ENCODE results near the gene FBXO27.

DNA sequence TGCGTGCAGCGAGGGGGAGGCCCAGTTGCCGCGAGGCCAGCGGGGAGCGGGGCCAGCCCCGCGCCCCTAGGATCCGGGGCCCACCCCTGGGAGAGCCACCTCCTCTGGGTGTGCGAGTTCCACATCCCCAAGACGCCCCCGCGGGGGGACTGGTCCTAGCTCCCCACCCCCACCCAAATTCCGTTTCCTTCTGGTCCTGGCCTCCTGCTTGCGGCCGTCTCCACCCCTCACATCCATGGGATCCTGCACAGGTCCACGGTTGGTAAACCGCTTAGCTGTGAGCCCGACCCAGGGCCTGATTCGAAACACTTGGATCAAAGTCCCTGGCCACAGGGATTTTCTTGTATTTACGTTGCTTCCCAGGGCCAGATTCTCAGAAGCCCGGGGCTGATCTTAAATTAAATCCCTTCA, 56.5 kb downstream of the FBXO27 start:
- TF ChIP-seq, protein P1, sequence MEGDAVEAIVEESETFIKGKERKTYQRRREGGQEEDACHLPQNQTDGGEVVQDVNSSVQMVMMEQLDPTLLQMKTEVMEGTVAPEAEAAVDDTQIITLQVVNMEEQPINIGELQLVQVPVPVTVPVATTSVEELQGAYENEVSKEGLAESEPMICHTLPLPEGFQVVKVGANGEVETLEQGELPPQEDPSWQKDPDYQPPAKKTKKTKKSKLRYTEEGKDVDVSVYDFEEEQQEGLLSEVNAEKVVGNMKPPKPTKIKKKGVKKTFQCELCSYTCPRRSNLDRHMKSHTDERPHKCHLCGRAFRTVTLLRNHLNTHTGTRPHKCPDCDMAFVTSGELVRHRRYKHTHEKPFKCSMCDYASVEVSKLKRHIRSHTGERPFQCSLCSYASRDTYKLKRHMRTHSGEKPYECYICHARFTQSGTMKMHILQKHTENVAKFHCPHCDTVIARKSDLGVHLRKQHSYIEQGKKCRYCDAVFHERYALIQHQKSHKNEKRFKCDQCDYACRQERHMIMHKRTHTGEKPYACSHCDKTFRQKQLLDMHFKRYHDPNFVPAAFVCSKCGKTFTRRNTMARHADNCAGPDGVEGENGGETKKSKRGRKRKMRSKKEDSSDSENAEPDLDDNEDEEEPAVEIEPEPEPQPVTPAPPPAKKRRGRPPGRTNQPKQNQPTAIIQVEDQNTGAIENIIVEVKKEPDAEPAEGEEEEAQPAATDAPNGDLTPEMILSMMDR (IDR thresholded peaks at IDR 0.05), result no peak
- TF ChIP-seq POLR2A (IDR thresholded peaks at IDR 0.05), result no peak

All from adrenal gland (tissue), 5 donors.